ENCODE measurements around the gene HOMER1.

DNA sequence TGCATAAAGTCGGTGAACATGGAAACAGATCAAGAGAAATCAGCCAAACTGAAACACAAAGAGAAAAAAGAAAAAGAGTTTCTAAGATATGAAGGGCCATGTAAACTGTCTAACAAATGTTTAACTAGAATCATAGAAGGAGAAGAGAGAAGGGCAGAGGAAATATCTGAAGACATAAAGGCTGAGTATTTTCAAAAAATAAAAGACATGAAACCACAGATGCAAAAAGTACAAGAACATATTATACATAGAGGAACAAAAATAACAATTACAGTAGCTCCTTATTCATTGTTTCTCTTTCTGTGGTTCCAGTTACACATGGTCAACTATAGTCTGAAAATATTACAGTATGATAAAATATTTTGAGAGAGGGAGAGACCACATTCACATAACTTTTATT is 106.3 kb downstream of the HOMER1 start:
- TF ChIP-seq POLR2A (IDR thresholded peaks at IDR 0.05; ENCODE audit: low read depth, low read length) = no peak
- TF ChIP-seq POLR2AphosphoS5 (IDR thresholded peaks at IDR 0.05; ENCODE audit: low read depth, low read length) = no peak
